Pancreas (tissue), 10 donors: ENCODE results near the gene FAM53C. TPM values are rescaled to one million over a fixed set of nuclear protein-coding genes. Genes with fewer than 3 reads are reported as not detected.

Experiments used
- ATAC-seq, 4 donors: fragments of 200-7000 bp; cut with Tn5 transposase; one replicate each; pipeline versions ENCODE4 v1.8.0 to v1.9.1; 2020; ENCODE audit warnings: mild to moderate bottlenecking in 4 of 4, moderate library complexity in 4 of 4
- DNase-seq, 6 donors: peaks; one replicate each; pipeline ENCODE4 v3.0.0-alpha.2; 2020
- FAIRE-seq: peaks from 2 replicates; lab custom pipeline; 2012; peaks lifted over from hg19 to GRCh38; lab: Jason Lieb, UNC
- H3K27ac ChIP-seq, 4 donors: fragments of 200-600 bp; sonication (generic); 1 replicate in 3 of 4; 2 replicates in 1 of 4; pipeline versions ENCODE4 v1.5.0 to v1.8.0; 2020
- H3K27me3 ChIP-seq, 4 donors: fragments of 200-600 bp; one replicate each; pipeline ENCODE4 v1.8.0; 2021
- H3K36me3 ChIP-seq, 3 donors: fragments of 200-600 bp; sonication (generic) in 1 of 3; one replicate each; pipeline versions ENCODE4 v1.5.0 to v1.8.0; 2020 to 2021
- H3K4me1 ChIP-seq, 3 donors: fragments of 200-600 bp; one replicate each; pipeline ENCODE4 v1.8.0; 2021
- H3K4me3 ChIP-seq, 4 donors: fragments of 200-600 bp; sonication (generic) in 2 of 4; one replicate each; pipeline versions ENCODE4 v1.5.0 to v1.8.0; 2020 to 2021
- H3K9me3 ChIP-seq, 4 donors: fragments of 200-600 bp; one replicate each; pipeline ENCODE4 v1.8.0; 2021
- WGBS, 2 donors: extraction: QIAGEN DNeasy Blood & Tissue Kit; methylation state at CpG; one replicate each; pipeline ENCODE4 v1.1.7; 2013; 5-methylcytosine and 5-hydroxymethylcytosine counted together
- intact Hi-C, 3 donors: fragments of 100-400 bp; cut with DNase I; formaldehyde crosslinking; loops; one replicate each; pipeline versions ENCODE4 v1.11.1 to v1.14.2; 2022
- polyA plus RNA-seq, 2 donors: library from polyadenylated mRNA; stranded (reverse); fragments of 200-250 nt; gene quantifications; one replicate each; pipeline ENCODE4 v1.2.3, GENCODE V29; 2013
- total RNA-seq, 6 donors: library from RNA; stranded (reverse); fragmentation: NEBNext Ultra II Directional in 4 of 6; extraction: Animal tissue kit (Norgen Biotek cat#: 25700) in 4 of 6; gene quantifications; one replicate each; pipeline versions ENCODE4 v1.2.1 to v1.2.4, GENCODE V29; 2021 to 2023
- TF ChIP-seq, protein P1 (sequence below), 4 donors: fragments of 200-600 bp; sonication (generic) in 3 of 4; IDR thresholded peaks; one replicate each; pipeline versions ENCODE4 v1.5.0 to v1.8.0; 2021; ENCODE audit warnings: antibody characterized with exemption in 4 of 4
- donor health status: healthy with polysubstance abuse.
- donor health status: DM: no; HTN: no; CAD: no; lungs with moderate emphysema.
- donor health status: DM: no; HTN: no; CAD: no.
- donor health status: control.
- donor health status: control.
- donor health status: Bipolar disorder and iron deficiency.
- donor health status: DM: yes; HTN: yes; CAD: no.
- donor health status: DM: no; HTN: no; CAD: no.
- donor health status: DM: no; HTN: no; CAD: no.
- donor health status: DM: yes; HTN: yes; CAD: no.

The FAM53C gene
- total RNA-seq = 10 to 100 TPM; 14.7 to 18.9 (median 16.9) TPM
- 10 to 100 TPM; 13.0 to 13.5 TPM for polyA plus RNA-seq

DNA sequence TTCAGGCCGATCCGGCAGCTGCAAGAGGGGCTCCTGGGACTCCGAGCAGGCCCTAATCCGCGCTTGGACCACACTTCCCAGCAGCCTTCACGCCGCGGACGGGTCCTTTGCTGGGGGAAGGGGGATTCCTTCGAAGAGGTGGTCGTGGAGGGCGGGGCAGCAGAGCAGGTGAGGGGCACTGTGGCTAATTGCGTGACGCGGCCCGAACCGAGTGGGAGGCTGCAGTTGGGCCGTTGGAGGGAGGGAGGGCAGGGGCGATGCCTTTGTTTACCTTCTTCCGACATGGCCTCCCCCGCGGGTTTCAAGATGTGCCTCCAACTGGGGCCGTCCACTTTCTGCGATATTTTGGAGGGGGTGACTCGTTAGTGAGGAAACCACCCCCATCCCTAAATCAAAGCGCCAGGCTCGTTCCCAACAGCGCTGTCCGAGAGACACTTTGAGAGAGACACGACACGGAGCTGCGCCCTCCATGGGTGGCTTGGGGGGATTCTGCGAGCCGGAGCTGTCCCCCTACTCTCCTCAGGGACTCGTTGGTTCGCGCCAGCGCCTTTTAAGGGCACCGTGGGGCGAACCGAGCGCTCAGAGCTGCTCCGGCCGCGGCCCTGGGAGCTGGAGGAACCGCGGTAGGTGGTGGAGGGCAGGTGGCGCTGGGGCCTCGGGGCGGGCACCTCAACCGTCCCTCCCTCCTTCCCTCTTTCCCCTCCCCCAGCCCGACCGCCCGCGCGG is at the start of gene FAM53C:
Gene FAM53C, plus strand, starts transcription at position 582 of the 726 bp plus-strand sequence. CDS start 3,070 bp downstream, outside the sequence.
- FAIRE-seq = no peak
- WGBS, 2 donors = 0 to 1% methylated on average over 51 to 56 of the region's 56 CpGs

DNA sequence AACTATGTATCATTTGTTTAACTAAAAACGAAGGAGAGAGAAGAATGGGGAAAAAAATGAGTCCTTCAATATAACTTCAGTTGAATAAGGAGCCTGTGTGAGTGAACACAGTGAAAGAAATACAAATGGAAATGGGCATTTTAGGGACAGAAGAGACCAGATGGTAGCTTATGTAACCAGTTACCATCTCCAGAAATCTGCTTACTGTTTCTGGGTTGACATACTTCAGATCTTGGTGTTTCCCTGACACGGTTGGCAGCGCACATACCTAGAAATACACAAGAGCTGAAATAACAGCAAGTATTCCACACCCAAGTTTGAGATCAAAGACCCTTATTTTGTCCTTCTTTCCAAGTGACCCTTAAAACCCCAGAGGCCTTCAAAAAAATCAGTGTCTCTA is 48.8 kb upstream of the FAM53C start:
- intact Hi-C loops = loop anchor here in 1 of 3 donors (10.0 kb wide), 1 partner anchor 64 kb away; no protein-coding TSS in a partner anchor
- Histone ChIP-seq H3K9me3 (no peaks in the 10 kb centered on the region), H3K4me1 (peaks cover 0 to 6% (median 0%) of the 10 kb centered on the region in 3 donors), H3K27ac (no peak overlapping the region), H3K4me3 (no peak overlapping the region), H3K36me3 (no peaks in the 10 kb centered on the region), H3K27me3 (no peaks in the 10 kb centered on the region)
- no peak for ATAC-seq
- TF ChIP-seq, protein P1, sequence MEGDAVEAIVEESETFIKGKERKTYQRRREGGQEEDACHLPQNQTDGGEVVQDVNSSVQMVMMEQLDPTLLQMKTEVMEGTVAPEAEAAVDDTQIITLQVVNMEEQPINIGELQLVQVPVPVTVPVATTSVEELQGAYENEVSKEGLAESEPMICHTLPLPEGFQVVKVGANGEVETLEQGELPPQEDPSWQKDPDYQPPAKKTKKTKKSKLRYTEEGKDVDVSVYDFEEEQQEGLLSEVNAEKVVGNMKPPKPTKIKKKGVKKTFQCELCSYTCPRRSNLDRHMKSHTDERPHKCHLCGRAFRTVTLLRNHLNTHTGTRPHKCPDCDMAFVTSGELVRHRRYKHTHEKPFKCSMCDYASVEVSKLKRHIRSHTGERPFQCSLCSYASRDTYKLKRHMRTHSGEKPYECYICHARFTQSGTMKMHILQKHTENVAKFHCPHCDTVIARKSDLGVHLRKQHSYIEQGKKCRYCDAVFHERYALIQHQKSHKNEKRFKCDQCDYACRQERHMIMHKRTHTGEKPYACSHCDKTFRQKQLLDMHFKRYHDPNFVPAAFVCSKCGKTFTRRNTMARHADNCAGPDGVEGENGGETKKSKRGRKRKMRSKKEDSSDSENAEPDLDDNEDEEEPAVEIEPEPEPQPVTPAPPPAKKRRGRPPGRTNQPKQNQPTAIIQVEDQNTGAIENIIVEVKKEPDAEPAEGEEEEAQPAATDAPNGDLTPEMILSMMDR (IDR thresholded peaks at IDR 0.05) = no peak
- 86 to 94% methylated on average over 3 of the region's 3 CpGs for WGBS, 2 donors
- DNase-seq = no peak
- no peak for FAIRE-seq

More for the DNA sequence above, at the start of gene FAM53C:
- Histone ChIP-seq H3K4me1 (peaks cover 0 to 17% (median 5%) of the 10 kb centered on the region in 3 donors), H3K4me3 (peak within 1 kb of the TSS; percentile 61 to 95 (median 90)), H3K27ac (peak within 1 kb of the TSS; percentile 94 to 99 (median 98)), H3K36me3 (peaks cover 0 to 17% (median 6%) of the 10 kb centered on the region in 3 donors), H3K9me3 (no peaks in the 10 kb centered on the region), H3K27me3 (no peaks in the 10 kb centered on the region)
- peak; percentile 91 to 95 (median 92) for ATAC-seq
- intact Hi-C loops = no loop called here
- TF ChIP-seq, protein P1 (IDR thresholded peaks at IDR 0.05) = no peak
- DNase-seq = peak; percentile 93 to 99 (median 95)

DNA sequence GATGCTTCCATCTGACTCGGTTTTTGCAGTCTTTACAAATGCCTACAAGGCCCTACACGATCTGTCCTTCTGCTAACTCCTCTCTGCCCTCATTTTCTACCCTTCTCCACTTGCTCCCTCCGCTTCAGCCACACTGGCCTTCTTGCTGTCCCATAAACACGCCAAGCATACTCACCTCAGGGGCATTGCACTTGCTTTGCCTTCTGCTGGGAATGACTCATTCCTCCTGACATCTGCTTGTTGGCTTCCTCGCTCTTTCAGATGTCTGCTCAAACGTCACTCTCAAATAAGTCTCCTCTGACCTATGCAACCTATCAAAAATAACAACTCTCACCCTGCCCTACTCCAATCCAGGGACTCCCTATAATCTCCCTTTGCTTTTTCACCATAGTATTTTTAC is 34.7 kb upstream of the FAM53C start:
- DNase-seq = no peak
- Histone ChIP-seq H3K36me3 (no peaks in the 10 kb centered on the region), H3K27me3 (no peaks in the 10 kb centered on the region), H3K4me3 (no peak overlapping the region), H3K4me1 (no peaks in the 10 kb centered on the region), H3K27ac (no peak overlapping the region), H3K9me3 (no peaks in the 10 kb centered on the region)
- WGBS, 2 donors = 80 to 83% methylated on average over 6 of the region's 6 CpGs
- TF ChIP-seq, protein P1 (IDR thresholded peaks at IDR 0.05) = no peak
- intact Hi-C loops = no loop called here
- no peak for ATAC-seq
- FAIRE-seq = no peak

DNA sequence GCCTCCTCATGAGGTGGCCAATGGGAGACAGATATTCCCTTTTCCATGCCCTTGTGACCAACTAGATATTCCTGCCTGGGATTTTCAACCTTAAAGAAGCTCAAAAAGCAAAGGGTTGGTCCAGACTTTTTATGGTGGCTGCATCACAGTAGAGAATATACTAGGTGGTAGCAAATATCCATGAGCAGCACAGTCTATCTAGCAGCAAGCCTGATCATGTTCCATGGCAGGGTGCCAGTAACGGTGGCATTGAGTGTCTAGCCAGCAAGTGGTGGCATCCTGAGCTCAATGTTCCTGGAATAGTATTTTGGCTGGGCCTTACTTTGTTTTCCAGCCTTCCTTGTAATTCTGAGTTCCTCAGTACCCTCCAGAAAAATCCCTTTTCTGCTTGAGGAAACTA is 32.3 kb upstream of the FAM53C start:
- FAIRE-seq (no peak), ATAC-seq (peak in 1 of 4 donors; percentile 44), DNase-seq (peak in 4 of 6 donors; percentile 4 to 68 (median 42))
- Histone ChIP-seq H3K4me1 (no peaks in the 10 kb centered on the region), H3K27ac (no peak overlapping the region), H3K4me3 (no peak overlapping the region), H3K9me3 (no peaks in the 10 kb centered on the region), H3K27me3 (no peaks in the 10 kb centered on the region), H3K36me3 (no peaks in the 10 kb centered on the region)
- intact Hi-C loops = no loop called here
- WGBS, 2 donors = 15 to 20% methylated on average over 1 of the region's 1 CpG
- TF ChIP-seq, protein P1 (IDR thresholded peaks at IDR 0.05) = no peak
